HL-60 (cell line): ENCODE measurements around the gene RBM39.
"Not testable (repeated sequence)": the region's sequence is repeated elsewhere in the genome, so short reads cannot be mapped to it uniquely, and the experiment has no call there.

Source experiments
- GABPA ChIP-seq: IDR thresholded peaks from 2 replicates; pipeline ENCODE4 v1.6.1; 2012; ENCODE audit warnings: low read depth
- POLR2AphosphoS5 ChIP-seq: IDR thresholded peaks from 2 replicates; pipeline ENCODE4 v1.6.1; 2012; ENCODE audit warnings: low read depth
- SPI1 ChIP-seq: IDR thresholded peaks from 2 replicates; pipeline ENCODE4 v1.6.1; 2012; ENCODE audit warnings: low read depth, mild to moderate bottlenecking, borderline replicate concordance
- TF ChIP-seq, protein P1 (sequence below): IDR thresholded peaks from one replicate; pipeline ENCODE4 v1.5.1; 2011; ENCODE audit warnings: low read length, control low read depth, inconsistent platforms; ENCODE audit not compliant: insufficient read depth
- TF ChIP-seq, protein P2 (sequence below): IDR thresholded peaks from 2 replicates; pipeline ENCODE4 v1.6.1; 2012; ENCODE audit warnings: low read depth; ENCODE audit not compliant: insufficient replicate concordance

DNA sequence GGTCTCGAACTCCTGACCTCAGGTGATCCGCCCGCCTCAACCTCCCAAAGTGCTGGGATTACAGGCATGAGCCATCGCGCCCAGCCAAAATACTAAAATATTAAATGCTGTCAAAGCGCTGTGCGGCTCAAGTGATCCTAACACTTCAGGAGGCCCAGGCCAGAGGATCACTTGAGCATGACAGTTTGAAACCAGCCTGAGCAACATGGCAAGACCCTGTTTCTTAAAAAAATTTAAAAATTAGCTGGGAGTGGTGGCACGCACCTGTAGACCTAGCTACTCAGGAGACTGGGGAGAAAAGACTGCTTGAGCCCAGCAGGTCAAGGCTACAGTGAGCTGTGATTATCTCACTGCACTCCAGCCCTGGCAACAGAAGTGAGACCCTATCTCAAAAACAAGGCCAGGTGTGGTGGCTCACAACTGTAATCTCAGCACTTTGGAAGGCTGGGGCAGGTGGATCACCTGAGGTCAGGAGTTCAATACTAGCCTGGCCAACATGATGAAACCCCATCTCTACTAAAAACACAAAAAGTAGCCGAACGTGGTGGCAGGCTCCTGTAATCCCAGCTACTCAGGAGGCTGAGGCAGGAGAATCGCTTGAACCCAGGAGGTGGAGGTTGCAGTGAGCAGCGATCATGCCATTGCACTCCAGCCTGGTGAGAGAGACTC lies 18.3 kb downstream of the RBM39 start:
- TF ChIP-seq, protein P1, sequence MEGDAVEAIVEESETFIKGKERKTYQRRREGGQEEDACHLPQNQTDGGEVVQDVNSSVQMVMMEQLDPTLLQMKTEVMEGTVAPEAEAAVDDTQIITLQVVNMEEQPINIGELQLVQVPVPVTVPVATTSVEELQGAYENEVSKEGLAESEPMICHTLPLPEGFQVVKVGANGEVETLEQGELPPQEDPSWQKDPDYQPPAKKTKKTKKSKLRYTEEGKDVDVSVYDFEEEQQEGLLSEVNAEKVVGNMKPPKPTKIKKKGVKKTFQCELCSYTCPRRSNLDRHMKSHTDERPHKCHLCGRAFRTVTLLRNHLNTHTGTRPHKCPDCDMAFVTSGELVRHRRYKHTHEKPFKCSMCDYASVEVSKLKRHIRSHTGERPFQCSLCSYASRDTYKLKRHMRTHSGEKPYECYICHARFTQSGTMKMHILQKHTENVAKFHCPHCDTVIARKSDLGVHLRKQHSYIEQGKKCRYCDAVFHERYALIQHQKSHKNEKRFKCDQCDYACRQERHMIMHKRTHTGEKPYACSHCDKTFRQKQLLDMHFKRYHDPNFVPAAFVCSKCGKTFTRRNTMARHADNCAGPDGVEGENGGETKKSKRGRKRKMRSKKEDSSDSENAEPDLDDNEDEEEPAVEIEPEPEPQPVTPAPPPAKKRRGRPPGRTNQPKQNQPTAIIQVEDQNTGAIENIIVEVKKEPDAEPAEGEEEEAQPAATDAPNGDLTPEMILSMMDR = not testable (repeated sequence)
- TF ChIP-seq, protein P2, sequence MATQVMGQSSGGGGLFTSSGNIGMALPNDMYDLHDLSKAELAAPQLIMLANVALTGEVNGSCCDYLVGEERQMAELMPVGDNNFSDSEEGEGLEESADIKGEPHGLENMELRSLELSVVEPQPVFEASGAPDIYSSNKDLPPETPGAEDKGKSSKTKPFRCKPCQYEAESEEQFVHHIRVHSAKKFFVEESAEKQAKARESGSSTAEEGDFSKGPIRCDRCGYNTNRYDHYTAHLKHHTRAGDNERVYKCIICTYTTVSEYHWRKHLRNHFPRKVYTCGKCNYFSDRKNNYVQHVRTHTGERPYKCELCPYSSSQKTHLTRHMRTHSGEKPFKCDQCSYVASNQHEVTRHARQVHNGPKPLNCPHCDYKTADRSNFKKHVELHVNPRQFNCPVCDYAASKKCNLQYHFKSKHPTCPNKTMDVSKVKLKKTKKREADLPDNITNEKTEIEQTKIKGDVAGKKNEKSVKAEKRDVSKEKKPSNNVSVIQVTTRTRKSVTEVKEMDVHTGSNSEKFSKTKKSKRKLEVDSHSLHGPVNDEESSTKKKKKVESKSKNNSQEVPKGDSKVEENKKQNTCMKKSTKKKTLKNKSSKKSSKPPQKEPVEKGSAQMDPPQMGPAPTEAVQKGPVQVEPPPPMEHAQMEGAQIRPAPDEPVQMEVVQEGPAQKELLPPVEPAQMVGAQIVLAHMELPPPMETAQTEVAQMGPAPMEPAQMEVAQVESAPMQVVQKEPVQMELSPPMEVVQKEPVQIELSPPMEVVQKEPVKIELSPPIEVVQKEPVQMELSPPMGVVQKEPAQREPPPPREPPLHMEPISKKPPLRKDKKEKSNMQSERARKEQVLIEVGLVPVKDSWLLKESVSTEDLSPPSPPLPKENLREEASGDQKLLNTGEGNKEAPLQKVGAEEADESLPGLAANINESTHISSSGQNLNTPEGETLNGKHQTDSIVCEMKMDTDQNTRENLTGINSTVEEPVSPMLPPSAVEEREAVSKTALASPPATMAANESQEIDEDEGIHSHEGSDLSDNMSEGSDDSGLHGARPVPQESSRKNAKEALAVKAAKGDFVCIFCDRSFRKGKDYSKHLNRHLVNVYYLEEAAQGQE = not testable (repeated sequence)
- not testable (repeated sequence) for TF ChIP-seq SPI1, GABPA
- peak; percentile 12; the same call in 1 of the 2 replicates for TF ChIP-seq POLR2AphosphoS5
